CD4-positive, CD25-positive, alpha-beta regulatory T cell (primary cell): ENCODE measurements around the gene HHAT. TPM values are rescaled to one million over a fixed set of nuclear protein-coding genes. Genes with fewer than 3 reads are reported as not detected.

Experiments
- ATAC-seq, 2 donors: fragments of 150-1000 bp; cut with Tn5 transposase; one replicate each; pipeline ENCODE4 v1.10.0; 2021; ENCODE audit warnings: low read depth in 2 of 2, moderate number of reproducible peaks in 2 of 2, moderate library complexity in 1 of 2
- DNase-seq, 3 donors: peaks; one replicate each; pipeline versions ENCODE4 v3.0.0 to v3.0.0-alpha.2; 2012 to 2022; ENCODE audit warnings: mixed read lengths in 1 of 3
- H3K27ac ChIP-seq: one replicate; pipeline ENCODE4 v1.7.0; 2013; ENCODE audit warnings: mild to moderate bottlenecking, low read length; ENCODE audit not compliant: insufficient read depth, poor library complexity, severe bottlenecking
- H3K27me3 ChIP-seq: one replicate; pipeline ENCODE4 v1.7.0; 2013; ENCODE audit warnings: low read length; ENCODE audit not compliant: control insufficient read depth, insufficient read depth
- H3K36me3 ChIP-seq: one replicate; pipeline ENCODE4 v1.7.0; 2013; ENCODE audit warnings: mild to moderate bottlenecking, low read length, moderate library complexity; ENCODE audit not compliant: control insufficient read depth, insufficient read depth
- H3K4me1 ChIP-seq: 2 replicates; pipeline ENCODE4 v1.7.0; 2013; ENCODE audit warnings: mild to moderate bottlenecking, low read length; ENCODE audit not compliant: insufficient read depth, control insufficient read depth, poor library complexity, severe bottlenecking
- H3K4me3 ChIP-seq: one replicate; pipeline ENCODE4 v1.7.0; 2013; ENCODE audit warnings: low read depth, mild to moderate bottlenecking, low read length, moderate library complexity
- H3K9me3 ChIP-seq, 2 experiments: 1 replicate in 1 of 2; 2 replicates in 1 of 2; pipeline ENCODE4 v1.7.0; 2013; ENCODE audit warnings: low read length in 2 of 2, mild to moderate bottlenecking in 1 of 2, moderate library complexity in 1 of 2; ENCODE audit not compliant: control insufficient read depth in 2 of 2
- H3K27ac Mint-ChIP-seq, 3 donors: one replicate each; pipeline ENCODE4 v1.8.0; 2020 to 2022; ENCODE audit warnings: mild to moderate bottlenecking in 3 of 3, mixed read lengths in 3 of 3, moderate library complexity in 2 of 3
- H3K27me3 Mint-ChIP-seq: one replicate; pipeline ENCODE4 v1.8.0; 2022; ENCODE audit warnings: mild to moderate bottlenecking, mixed read lengths
- H3K36me3 Mint-ChIP-seq: one replicate; pipeline ENCODE4 v1.8.0; 2020; ENCODE audit warnings: mixed read lengths
- H3K4me1 Mint-ChIP-seq, 4 donors: one replicate each; pipeline ENCODE4 v1.8.0; 2020 to 2022; ENCODE audit warnings: mixed read lengths in 4 of 4, mild to moderate bottlenecking in 1 of 4
- H3K4me3 Mint-ChIP-seq, 4 donors: one replicate each; pipeline ENCODE4 v1.8.0; 2020 to 2022; ENCODE audit warnings: mild to moderate bottlenecking in 4 of 4, mixed read lengths in 4 of 4, moderate library complexity in 3 of 4
- H3K9me3 Mint-ChIP-seq, 7 donors: one replicate each; pipeline ENCODE4 v1.8.0; 2020 to 2022; ENCODE audit warnings: mixed read lengths in 7 of 7, mild to moderate bottlenecking in 3 of 7, moderate library complexity in 2 of 7
- polyA plus RNA-seq, 4 donors: library from polyadenylated mRNA; unstranded; fragments of 300-500 nt; fragmentation: Illumina TruSeq; gene quantifications; one replicate each; pipeline ENCODE4 v1.2.3, GENCODE V29; 2021
- total RNA-seq: library from RNA; stranded (reverse); gene quantifications from one replicate; pipeline ENCODE4 v1.2.3, GENCODE V29; 2022

Gene HHAT
- total RNA-seq (6.0 TPM), polyA plus RNA-seq (1 to 10 TPM; 1.4 to 4.2 (median 2.0) TPM)

- peak within 1 kb of the TSS; percentile 91 to 97 (median 94) for H3K4me3 Mint-ChIP-seq
- peaks cover 3% of the 10 kb centered on the region for H3K27me3 ChIP-seq
- peak within 1 kb of the TSS; percentile 78 to 94 (median 79) for H3K27ac Mint-ChIP-seq
- H3K27ac ChIP-seq = peak within 1 kb of the TSS; percentile 61
- DNase-seq (peak; percentile 19 to 37 (median 21)), ATAC-seq (peak; percentile 40 to 46)
- peaks cover 27% of the 10 kb centered on the region for H3K4me1 ChIP-seq
- no peaks in the 10 kb centered on the region for H3K36me3 ChIP-seq
- H3K4me3 ChIP-seq = peak within 1 kb of the TSS; percentile 67
- peaks cover 11% of the 10 kb centered on the region for H3K27me3 Mint-ChIP-seq
- H3K9me3 Mint-ChIP-seq = peaks cover 0 to 12% (median 3%) of the 10 kb centered on the region in 7 donors
- no peaks in the 10 kb centered on the region for H3K36me3 Mint-ChIP-seq
- H3K4me1 Mint-ChIP-seq = peaks cover 14 to 37% (median 21%) of the 10 kb centered on the region in 4 donors
- peaks cover 0 to 5% of the 10 kb centered on the region in 2 experiments for H3K9me3 ChIP-seq
These were observed at the start of gene HHAT for GRCh38 chr1:210328746-210329503. Gene HHAT (plus strand): TSS chr1:210328902. CDS start chr1:210348976, 20,074 bp downstream.

DNA sequence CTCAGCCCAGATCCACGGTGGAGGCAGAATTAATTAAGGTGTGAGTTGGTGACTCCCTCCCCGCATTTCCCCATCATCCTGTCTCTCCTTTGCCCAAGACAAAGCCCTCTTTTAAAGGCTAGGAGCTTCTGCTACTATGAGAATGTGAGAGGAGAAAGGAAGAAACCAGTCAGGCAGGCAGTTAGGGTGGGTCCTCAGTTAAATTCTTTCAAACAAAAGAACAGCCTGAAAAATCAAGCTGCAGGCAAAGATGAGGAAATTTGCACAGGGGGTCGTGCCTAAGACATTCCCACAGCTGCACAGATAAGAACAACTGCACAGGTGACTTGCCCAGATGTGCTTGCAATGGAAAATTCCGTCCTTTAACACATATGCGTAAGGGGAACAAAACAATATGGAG, 48.5 kb upstream of the HHAT start:
- peaks cover 16% of the 10 kb centered on the region for H3K27me3 Mint-ChIP-seq
- no peak overlapping the region for H3K27ac Mint-ChIP-seq
- no peaks in the 10 kb centered on the region for H3K4me1 Mint-ChIP-seq
- Histone ChIP-seq H3K27me3 (peaks cover 4% of the 10 kb centered on the region), H3K36me3 (no peaks in the 10 kb centered on the region), H3K4me1 (no peaks in the 10 kb centered on the region), H3K4me3 (no peak overlapping the region), H3K9me3 (peaks cover 8 to 33% of the 10 kb centered on the region in 2 experiments), H3K27ac (no peak overlapping the region)
- no peak for ATAC-seq
- H3K36me3 Mint-ChIP-seq = no peaks in the 10 kb centered on the region
- DNase-seq = no peak
- no peak overlapping the region for H3K4me3 Mint-ChIP-seq
- H3K9me3 Mint-ChIP-seq = peaks cover 0 to 30% (median 6%) of the 10 kb centered on the region in 7 donors

DNA sequence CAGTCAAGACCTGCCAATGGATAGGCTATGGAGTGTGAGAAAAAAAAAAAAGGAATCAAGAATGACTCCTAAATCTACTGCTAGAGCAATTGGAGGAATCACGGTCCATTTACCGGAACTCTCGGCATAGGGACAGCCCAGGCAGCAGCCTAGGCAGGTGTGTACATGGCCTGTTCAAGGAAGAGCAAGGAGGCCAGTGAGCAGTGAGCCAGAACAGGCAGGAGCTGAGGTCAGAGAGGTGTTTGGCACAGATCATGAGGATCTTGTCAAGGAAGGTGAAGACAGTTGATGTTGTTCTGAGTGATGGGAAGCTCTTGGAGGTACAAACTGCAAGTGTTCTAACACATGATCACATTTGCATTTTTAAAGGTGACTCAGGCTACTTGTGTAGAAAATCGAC, 40.6 kb upstream of the HHAT start:
- ATAC-seq (no peak), DNase-seq (no peak)
- peaks cover 8% of the 10 kb centered on the region for H3K27me3 ChIP-seq
- no peaks in the 10 kb centered on the region for H3K9me3 ChIP-seq
- H3K27ac ChIP-seq = no peak overlapping the region
- H3K36me3 Mint-ChIP-seq = no peaks in the 10 kb centered on the region
- peak overlapping the region in 1 of 3 donors; percentile 62 for H3K27ac Mint-ChIP-seq
- no peak overlapping the region for H3K4me3 Mint-ChIP-seq
- peaks cover 50% of the 10 kb centered on the region for H3K27me3 Mint-ChIP-seq
- H3K4me3 ChIP-seq = no peak overlapping the region
- no peaks in the 10 kb centered on the region for H3K36me3 ChIP-seq
- H3K4me1 ChIP-seq = peaks cover 4% of the 10 kb centered on the region
- peaks cover 0 to 8% (median 3%) of the 10 kb centered on the region in 7 donors for H3K9me3 Mint-ChIP-seq
- H3K4me1 Mint-ChIP-seq = peaks cover 0 to 5% (median 0%) of the 10 kb centered on the region in 4 donors

GRCh38 chr1:210289248-210289647, 39.5 kb upstream of the HHAT start:
- no peak for DNase-seq
- Histone ChIP-seq H3K4me3 (no peak overlapping the region), H3K4me1 (peaks cover 4% of the 10 kb centered on the region), H3K27me3 (peaks cover 8% of the 10 kb centered on the region), H3K36me3 (no peaks in the 10 kb centered on the region), H3K27ac (no peak overlapping the region), H3K9me3 (no peaks in the 10 kb centered on the region)
- Mint-ChIP-seq H3K9me3 (peaks cover 0 to 4% (median 0%) of the 10 kb centered on the region in 7 donors), H3K4me3 (no peak overlapping the region), H3K27me3 (peaks cover 52% of the 10 kb centered on the region), H3K36me3 (no peaks in the 10 kb centered on the region), H3K4me1 (peaks cover 0 to 5% (median 0%) of the 10 kb centered on the region in 4 donors), H3K27ac (no peak overlapping the region)
- ATAC-seq = no peak

DNA sequence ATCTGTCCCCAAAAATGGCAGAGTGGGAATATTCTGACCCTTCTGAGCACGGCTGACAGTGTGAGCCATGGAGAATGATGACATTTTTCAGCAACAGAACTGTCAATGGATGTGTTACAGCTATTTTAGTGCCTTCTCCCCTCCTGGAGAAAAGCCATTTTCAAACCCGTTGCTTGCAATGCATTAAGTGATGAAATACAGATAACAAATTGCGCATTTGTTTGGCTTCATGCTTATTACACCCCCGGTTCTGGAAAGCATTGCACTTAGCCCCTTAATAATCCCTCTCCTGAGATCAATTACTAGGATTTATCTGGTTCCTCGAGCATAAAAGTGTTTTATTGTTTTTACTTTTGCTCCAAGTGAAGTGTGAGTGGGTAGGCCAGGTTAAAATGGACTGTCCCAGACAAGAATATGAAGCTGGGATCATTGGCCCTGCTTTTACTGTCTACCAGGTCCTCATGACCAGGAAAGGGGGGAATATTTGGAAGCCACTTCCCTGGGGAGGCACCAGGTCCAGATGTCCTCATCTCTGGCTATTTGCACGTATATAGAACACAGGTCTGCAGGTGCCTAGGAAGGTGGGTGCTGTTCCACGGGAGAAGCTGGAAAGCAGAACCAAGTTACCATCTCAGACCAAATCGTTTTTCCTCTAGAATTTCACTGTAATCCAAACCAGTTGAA, 37.5 kb upstream of the HHAT start:
- peaks cover 0 to 4% (median 0%) of the 10 kb centered on the region in 7 donors for H3K9me3 Mint-ChIP-seq
- DNase-seq (no peak), ATAC-seq (no peak)
- Histone ChIP-seq H3K9me3 (no peaks in the 10 kb centered on the region), H3K36me3 (no peaks in the 10 kb centered on the region), H3K4me1 (peaks cover 4% of the 10 kb centered on the region), H3K27ac (no peak overlapping the region), H3K27me3 (peaks cover 8% of the 10 kb centered on the region), H3K4me3 (no peak overlapping the region)
- no peaks in the 10 kb centered on the region for H3K36me3 Mint-ChIP-seq
- peaks cover 0 to 5% (median 0%) of the 10 kb centered on the region in 4 donors for H3K4me1 Mint-ChIP-seq
- H3K27me3 Mint-ChIP-seq = peaks cover 48% of the 10 kb centered on the region
- H3K27ac Mint-ChIP-seq = no peak overlapping the region
- H3K4me3 Mint-ChIP-seq = no peak overlapping the region

- Histone ChIP-seq H3K4me3 (no peak overlapping the region), H3K4me1 (peaks cover 4% of the 10 kb centered on the region), H3K27ac (no peak overlapping the region), H3K27me3 (peaks cover 8% of the 10 kb centered on the region), H3K36me3 (no peaks in the 10 kb centered on the region), H3K9me3 (no peaks in the 10 kb centered on the region)
- Mint-ChIP-seq H3K4me1 (peaks cover 0 to 5% (median 0%) of the 10 kb centered on the region in 4 donors), H3K27ac (no peak overlapping the region), H3K4me3 (no peak overlapping the region), H3K36me3 (no peaks in the 10 kb centered on the region), H3K27me3 (peaks cover 48% of the 10 kb centered on the region), H3K9me3 (peaks cover 0 to 4% (median 0%) of the 10 kb centered on the region in 7 donors)
- DNase-seq = no peak
- no peak for ATAC-seq
These were observed 36.9 kb upstream of the HHAT start for GRCh38 chr1:210291786-210292230.

DNA sequence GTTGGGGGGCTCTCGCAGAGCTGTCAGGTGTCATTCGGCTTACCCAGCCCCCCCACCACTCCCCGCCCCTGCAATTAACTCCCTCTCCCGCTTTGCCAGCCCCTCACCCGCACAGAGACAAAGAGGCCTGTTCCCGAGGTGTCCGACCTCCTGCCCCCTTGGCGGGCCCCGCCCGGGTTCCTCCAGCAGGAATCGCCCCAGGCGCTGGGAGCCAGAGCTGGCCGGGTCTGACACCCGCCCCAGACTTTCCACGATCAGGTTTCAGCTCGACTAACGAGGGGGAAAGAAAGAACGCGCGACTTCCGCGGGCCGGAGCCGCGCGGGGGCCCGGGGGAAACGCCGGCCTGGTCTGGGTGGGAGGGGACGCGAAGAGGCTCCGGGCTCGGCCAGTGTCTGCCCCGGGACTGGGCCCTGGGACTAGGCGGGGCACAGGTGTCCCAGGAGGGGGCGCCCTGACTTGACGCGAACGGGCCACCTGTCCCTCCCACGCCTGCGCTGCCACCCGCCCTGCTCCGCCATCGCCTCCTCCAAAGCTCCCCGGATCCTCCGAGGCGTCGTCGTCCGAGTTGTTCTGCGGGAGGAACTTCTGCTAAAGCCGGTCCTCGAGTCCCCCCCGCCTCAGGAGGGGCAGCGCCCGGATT, 36.4 kb upstream of the HHAT start:
- Histone ChIP-seq H3K27me3 (peaks cover 8% of the 10 kb centered on the region), H3K4me1 (peaks cover 4% of the 10 kb centered on the region), H3K27ac (no peak overlapping the region), H3K9me3 (no peaks in the 10 kb centered on the region), H3K4me3 (no peak overlapping the region), H3K36me3 (no peaks in the 10 kb centered on the region)
- DNase-seq (peak in 1 of 3 donors; percentile 6), ATAC-seq (no peak)
- Mint-ChIP-seq H3K4me1 (peaks cover 0 to 5% (median 0%) of the 10 kb centered on the region in 4 donors), H3K4me3 (peak overlapping the region in 2 of 4 donors; percentile 16 to 64), H3K9me3 (peaks cover 0 to 4% (median 0%) of the 10 kb centered on the region in 7 donors), H3K27me3 (peaks cover 51% of the 10 kb centered on the region), H3K27ac (no peak overlapping the region), H3K36me3 (no peaks in the 10 kb centered on the region)
